IPS-20b (cell line): ENCODE data around the gene BMPR1A.

Experiments
- H3K27ac ChIP-seq: one replicate; pipeline ENCODE4 v1.5.1; 2013; ENCODE audit warnings: low read length
- H3K27me3 ChIP-seq: 2 replicates; pipeline ENCODE4 v1.6.1; 2013; ENCODE audit warnings: mild to moderate bottlenecking, low read length, inconsistent platforms; ENCODE audit not compliant: insufficient read depth
- H3K36me3 ChIP-seq: 2 replicates; pipeline ENCODE4 v1.6.1; 2013; ENCODE audit warnings: low read depth, mild to moderate bottlenecking, inconsistent platforms, low read length, moderate library complexity; ENCODE audit not compliant: insufficient read depth
- H3K4me1 ChIP-seq: 2 replicates; pipeline ENCODE4 v1.6.1; 2013; ENCODE audit warnings: mild to moderate bottlenecking, control low read depth, inconsistent platforms, low read length, moderate library complexity; ENCODE audit not compliant: insufficient read depth
- H3K4me3 ChIP-seq: 2 replicates; pipeline ENCODE4 v1.5.1; 2013; ENCODE audit warnings: mild to moderate bottlenecking, low read length, inconsistent platforms
- H3K9ac ChIP-seq: 2 replicates; pipeline ENCODE4 v1.6.1; 2013; ENCODE audit warnings: low read depth, mild to moderate bottlenecking, inconsistent platforms, low read length, moderate library complexity
- H3K9me3 ChIP-seq: 2 replicates; pipeline ENCODE4 v1.6.1; 2013; ENCODE audit warnings: mild to moderate bottlenecking, low read depth, low read length, inconsistent platforms; ENCODE audit not compliant: insufficient read depth

The BMPR1A gene

GRCh38 chr10:86868353-86868752 is 111.9 kb downstream of the BMPR1A start:
- Histone ChIP-seq H3K9ac (peak overlapping the region; percentile 44; the same call in 1 of the 2 replicates), H3K9me3 (no peaks in the 10 kb centered on the region), H3K27ac (peak overlapping the region; percentile 83), H3K36me3 (peaks cover 7% of the 10 kb centered on the region; the same call in 1 of the 2 replicates), H3K27me3 (no peaks in the 10 kb centered on the region), H3K4me1 (peaks cover 70% of the 10 kb centered on the region), H3K4me3 (peak overlapping the region; percentile 32; the same call in 1 of the 2 replicates)

GRCh38 chr10:86870679-86871078 is 114.3 kb downstream of the BMPR1A start:
- no peak overlapping the region for H3K9ac ChIP-seq
- peaks cover 54% of the 10 kb centered on the region for H3K4me1 ChIP-seq
- H3K36me3 ChIP-seq = peaks cover 9% of the 10 kb centered on the region; the same call in 1 of the 2 replicates
- no peaks in the 10 kb centered on the region for H3K27me3 ChIP-seq
- H3K4me3 ChIP-seq = no peak overlapping the region
- peak overlapping the region; percentile 3 for H3K27ac ChIP-seq
- H3K9me3 ChIP-seq = no peaks in the 10 kb centered on the region

GRCh38 chr10:86871563-86872183 is 115.3 kb downstream of the BMPR1A start:
- H3K27ac ChIP-seq = peak overlapping the region; percentile 3
- no peaks in the 10 kb centered on the region for H3K9me3 ChIP-seq
- H3K9ac ChIP-seq = peak overlapping the region; percentile 1; the same call in 1 of the 2 replicates
- H3K27me3 ChIP-seq = no peaks in the 10 kb centered on the region
- H3K4me3 ChIP-seq = no peak overlapping the region
- H3K36me3 ChIP-seq = peaks cover 17% of the 10 kb centered on the region
- H3K4me1 ChIP-seq = peaks cover 44% of the 10 kb centered on the region

- H3K36me3 ChIP-seq = peaks cover 19% of the 10 kb centered on the region
- no peak overlapping the region for H3K4me3 ChIP-seq
- H3K9me3 ChIP-seq = no peaks in the 10 kb centered on the region
- H3K27ac ChIP-seq = peak overlapping the region; percentile 41
- H3K27me3 ChIP-seq = no peaks in the 10 kb centered on the region
- H3K9ac ChIP-seq = no peak overlapping the region
- peaks cover 33% of the 10 kb centered on the region for H3K4me1 ChIP-seq
Observed at GRCh38 chr10:86872757-86873156, 116.3 kb downstream of the BMPR1A start.

GRCh38 chr10:86876748-86877147 is 120.3 kb downstream of the BMPR1A start:
- Histone ChIP-seq H3K27ac (no peak overlapping the region), H3K27me3 (no peaks in the 10 kb centered on the region), H3K4me3 (no peak overlapping the region), H3K4me1 (peaks cover 15% of the 10 kb centered on the region), H3K9ac (no peak overlapping the region), H3K9me3 (no peaks in the 10 kb centered on the region), H3K36me3 (peaks cover 49% of the 10 kb centered on the region)

GRCh38 chr10:86878983-86879713 is 122.7 kb downstream of the BMPR1A start:
- Histone ChIP-seq H3K36me3 (peaks cover 49% of the 10 kb centered on the region), H3K9ac (no peak overlapping the region), H3K4me3 (no peak overlapping the region), H3K27me3 (no peaks in the 10 kb centered on the region), H3K9me3 (no peaks in the 10 kb centered on the region), H3K4me1 (peaks cover 5% of the 10 kb centered on the region; the same call in 1 of the 2 replicates), H3K27ac (no peak overlapping the region)

- H3K9ac ChIP-seq = no peak overlapping the region
- peaks cover 5% of the 10 kb centered on the region; the same call in 1 of the 2 replicates for H3K4me1 ChIP-seq
- no peak overlapping the region for H3K4me3 ChIP-seq
- no peak overlapping the region for H3K27ac ChIP-seq
- no peaks in the 10 kb centered on the region for H3K9me3 ChIP-seq
- H3K36me3 ChIP-seq = peaks cover 44% of the 10 kb centered on the region
- no peaks in the 10 kb centered on the region for H3K27me3 ChIP-seq
Observed at GRCh38 chr10:86880971-86881370, 124.6 kb downstream of the BMPR1A start.

GRCh38 chr10:86888585-86889381 is 132.4 kb downstream of the BMPR1A start:
- no peaks in the 10 kb centered on the region for H3K9me3 ChIP-seq
- H3K36me3 ChIP-seq = peaks cover 43% of the 10 kb centered on the region
- H3K4me1 ChIP-seq = no peaks in the 10 kb centered on the region
- H3K9ac ChIP-seq = no peak overlapping the region
- H3K27ac ChIP-seq = no peak overlapping the region
- H3K4me3 ChIP-seq = no peak overlapping the region
- H3K27me3 ChIP-seq = no peaks in the 10 kb centered on the region

- Histone ChIP-seq H3K36me3 (peaks cover 55% of the 10 kb centered on the region), H3K9me3 (no peaks in the 10 kb centered on the region), H3K9ac (no peak overlapping the region), H3K4me3 (no peak overlapping the region), H3K4me1 (no peaks in the 10 kb centered on the region), H3K27me3 (no peaks in the 10 kb centered on the region), H3K27ac (no peak overlapping the region)
Observed at GRCh38 chr10:86889997-86890396, 133.6 kb downstream of the BMPR1A start.

GRCh38 chr10:86898511-86898910 is 142.1 kb downstream of the BMPR1A start:
- no peak overlapping the region for H3K27ac ChIP-seq

GRCh38 chr10:86899132-86899531 is 142.7 kb downstream of the BMPR1A start:
- H3K4me1 ChIP-seq = peaks cover 12% of the 10 kb centered on the region; the same call in 1 of the 2 replicates
- H3K27ac ChIP-seq = no peak overlapping the region
- H3K36me3 ChIP-seq = peaks cover 55% of the 10 kb centered on the region

More at GRCh38 chr10:86898511-86898910, 142.1 kb downstream of the BMPR1A start:
- Histone ChIP-seq H3K9ac (no peak overlapping the region), H3K4me1 (peaks cover 12% of the 10 kb centered on the region; the same call in 1 of the 2 replicates), H3K36me3 (peaks cover 57% of the 10 kb centered on the region), H3K4me3 (no peak overlapping the region), H3K9me3 (no peaks in the 10 kb centered on the region; the same call in 1 of the 2 replicates), H3K27me3 (no peaks in the 10 kb centered on the region)

More at GRCh38 chr10:86899132-86899531, 142.7 kb downstream of the BMPR1A start:
- Histone ChIP-seq H3K4me3 (no peak overlapping the region), H3K9me3 (no peaks in the 10 kb centered on the region; the same call in 1 of the 2 replicates), H3K27me3 (no peaks in the 10 kb centered on the region), H3K9ac (no peak overlapping the region; the same call in 1 of the 2 replicates)
